Activated CD8-positive, alpha-beta memory T cell treated with anti-CD3 and anti-CD28 coated beads for 1 hour (primary cell): ENCODE results near the gene VPS18.

Experiments used
- DNase-seq, 2 donors: peaks; one replicate each; pipeline ENCODE4 v3.0.0-alpha.2; 2020; ENCODE audit warnings: low read depth in 1 of 2; ENCODE audit errors: extremely low read depth in 1 of 2

Gene VPS18

DNA sequence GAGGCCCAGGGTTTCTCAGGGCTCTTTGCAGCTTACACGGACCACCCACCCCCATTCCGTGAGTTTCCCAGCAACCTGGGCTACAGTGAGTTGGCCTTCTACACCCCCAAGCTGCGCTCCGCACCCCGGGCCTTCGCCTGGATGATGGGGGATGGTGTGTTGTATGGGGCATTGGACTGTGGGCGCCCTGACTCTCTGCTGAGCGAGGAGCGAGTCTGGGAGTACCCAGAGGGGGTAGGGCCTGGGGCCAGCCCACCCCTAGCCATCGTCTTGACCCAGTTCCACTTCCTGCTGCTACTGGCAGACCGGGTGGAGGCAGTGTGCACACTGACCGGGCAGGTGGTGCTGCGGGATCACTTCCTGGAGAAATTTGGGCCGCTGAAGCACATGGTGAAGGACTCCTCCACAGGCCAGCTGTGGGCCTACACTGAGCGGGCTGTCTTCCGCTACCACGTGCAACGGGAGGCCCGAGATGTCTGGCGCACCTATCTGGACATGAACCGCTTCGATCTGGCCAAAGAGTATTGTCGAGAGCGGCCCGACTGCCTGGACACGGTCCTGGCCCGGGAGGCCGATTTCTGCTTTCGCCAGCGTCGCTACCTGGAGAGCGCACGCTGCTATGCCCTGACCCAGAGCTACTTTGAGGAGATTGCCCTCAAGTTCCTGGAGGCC is 5.4 kb downstream of the VPS18 start:
- no peak for DNase-seq

DNA sequence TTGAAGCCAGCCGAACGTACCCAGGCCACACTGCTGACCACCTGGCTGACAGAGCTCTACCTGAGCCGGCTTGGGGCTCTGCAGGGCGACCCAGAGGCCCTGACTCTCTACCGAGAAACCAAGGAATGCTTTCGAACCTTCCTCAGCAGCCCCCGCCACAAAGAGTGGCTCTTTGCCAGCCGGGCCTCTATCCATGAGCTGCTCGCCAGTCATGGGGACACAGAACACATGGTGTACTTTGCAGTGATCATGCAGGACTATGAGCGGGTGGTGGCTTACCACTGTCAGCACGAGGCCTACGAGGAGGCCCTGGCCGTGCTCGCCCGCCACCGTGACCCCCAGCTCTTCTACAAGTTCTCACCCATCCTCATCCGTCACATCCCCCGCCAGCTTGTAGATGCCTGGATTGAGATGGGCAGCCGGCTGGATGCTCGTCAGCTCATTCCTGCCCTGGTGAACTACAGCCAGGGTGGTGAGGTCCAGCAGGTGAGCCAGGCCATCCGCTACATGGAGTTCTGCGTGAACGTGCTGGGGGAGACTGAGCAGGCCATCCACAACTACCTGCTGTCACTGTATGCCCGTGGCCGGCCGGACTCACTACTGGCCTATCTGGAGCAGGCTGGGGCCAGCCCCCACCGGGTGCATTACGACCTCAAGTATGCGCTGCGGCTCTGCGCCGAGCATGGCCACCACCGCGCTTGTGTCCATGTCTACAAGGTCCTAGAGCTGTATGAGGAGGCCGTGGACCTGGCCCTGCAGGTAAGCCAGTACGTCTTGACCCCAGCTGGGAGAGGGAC is 6.2 kb downstream of the VPS18 start:
- no peak for DNase-seq

- no peak for DNase-seq
These were observed 6.8 kb downstream of the VPS18 start for GRCh38 chr15:40901053-40901443.

- no peak for DNase-seq
These were observed 8.6 kb downstream of the VPS18 start for GRCh38 chr15:40902605-40903561.

DNA sequence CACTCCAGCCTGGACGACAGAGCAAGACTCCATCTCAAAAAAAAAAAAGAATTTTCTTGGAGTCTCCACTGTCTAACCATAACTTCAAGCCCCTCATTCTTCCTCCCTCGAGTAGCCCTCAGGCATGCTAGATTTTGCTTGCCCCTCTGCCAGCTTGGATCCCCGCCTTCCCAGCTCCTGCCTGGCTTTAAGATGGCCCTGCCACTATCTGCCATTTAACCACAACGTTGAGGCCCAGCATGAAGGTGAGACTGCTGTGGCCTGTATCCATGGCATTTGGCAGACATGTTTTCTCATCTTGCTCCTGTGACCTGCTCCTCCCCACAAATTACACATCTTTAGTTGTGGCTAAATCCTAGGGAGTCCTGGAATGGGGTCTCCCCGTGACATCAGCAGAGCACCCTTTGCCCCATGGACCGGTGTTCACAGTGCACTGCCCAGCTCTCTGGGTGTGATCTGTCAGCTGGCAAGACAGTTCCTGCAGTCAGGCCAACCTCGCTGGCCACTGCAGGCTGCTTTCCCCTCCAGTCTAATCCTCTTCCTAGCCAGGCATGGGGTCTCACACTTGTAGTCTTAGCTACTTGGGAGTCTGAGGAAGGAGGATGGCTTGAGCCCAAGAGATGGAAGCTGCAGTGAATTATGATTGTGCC is 10.4 kb downstream of the VPS18 start:
- DNase-seq: no peak

DNA sequence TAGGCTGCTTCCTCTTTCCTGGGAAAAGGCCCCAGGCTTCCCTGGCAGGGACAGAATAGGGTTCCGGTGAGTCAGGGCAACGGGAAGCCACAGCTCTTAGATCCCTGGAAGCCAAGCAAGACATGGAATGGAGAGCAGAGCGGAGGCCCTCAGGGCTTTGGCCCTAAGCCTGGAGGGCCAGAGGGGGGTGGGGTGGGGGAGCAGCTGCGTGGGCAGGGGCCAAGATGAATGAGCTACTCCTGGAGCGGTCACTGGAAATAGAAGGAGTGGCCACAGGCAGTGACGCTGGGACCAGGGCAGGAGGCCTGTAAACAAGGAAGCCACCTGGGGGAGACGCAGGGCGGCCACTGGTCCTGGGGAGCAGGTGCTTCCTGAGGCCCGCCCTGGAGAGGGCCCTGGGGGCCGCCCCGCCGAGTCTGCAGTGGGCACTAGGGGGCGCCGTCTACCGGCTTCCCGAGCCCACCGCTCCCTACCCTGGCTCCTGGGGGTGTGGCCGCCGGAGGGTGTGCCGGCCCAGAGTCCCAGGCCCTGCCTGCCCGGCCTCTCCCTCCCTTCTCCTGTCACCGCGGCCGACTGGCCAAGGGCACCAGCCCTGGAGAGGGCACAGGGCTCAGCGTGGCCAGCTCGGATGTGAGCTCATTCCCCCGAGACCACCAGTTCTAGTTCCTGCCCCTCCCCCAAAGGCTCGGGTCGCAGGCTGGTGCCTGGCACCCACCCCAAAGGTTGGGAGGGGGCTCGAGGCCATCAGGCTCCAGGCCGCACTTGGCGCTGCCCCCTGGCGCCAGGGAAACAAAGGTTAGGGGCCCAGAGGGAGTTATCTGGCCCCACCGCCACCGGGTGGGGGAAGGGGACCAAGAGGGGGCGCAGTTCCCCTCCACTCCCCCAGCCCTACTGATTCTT is 12.1 kb downstream of the VPS18 start:
- peak in 1 of 2 donors; percentile 63 for DNase-seq

- no peak for DNase-seq
These were observed 12.9 kb downstream of the VPS18 start for GRCh38 chr15:40906991-40907802.

DNA sequence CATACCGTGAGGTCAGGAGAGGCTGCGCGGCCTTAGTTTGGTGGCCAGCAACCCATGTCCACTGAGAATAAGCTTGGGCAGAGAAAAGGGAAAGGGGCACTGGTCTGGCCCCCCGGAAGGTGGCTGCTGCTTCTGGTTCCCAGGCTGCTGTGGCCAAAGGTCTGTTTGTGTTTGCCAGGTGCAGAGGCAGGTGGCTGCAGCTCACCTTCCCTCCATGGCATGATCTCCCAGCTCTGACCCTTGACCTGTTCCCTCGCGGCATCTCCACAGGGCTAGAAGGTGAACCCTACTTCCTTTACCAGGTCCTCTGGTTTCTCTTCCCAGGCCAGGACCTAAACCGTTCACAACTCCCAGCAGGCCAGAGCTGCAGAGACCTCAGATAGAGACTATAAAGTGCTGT is 13.8 kb downstream of the VPS18 start:
- DNase-seq: no peak

DNA sequence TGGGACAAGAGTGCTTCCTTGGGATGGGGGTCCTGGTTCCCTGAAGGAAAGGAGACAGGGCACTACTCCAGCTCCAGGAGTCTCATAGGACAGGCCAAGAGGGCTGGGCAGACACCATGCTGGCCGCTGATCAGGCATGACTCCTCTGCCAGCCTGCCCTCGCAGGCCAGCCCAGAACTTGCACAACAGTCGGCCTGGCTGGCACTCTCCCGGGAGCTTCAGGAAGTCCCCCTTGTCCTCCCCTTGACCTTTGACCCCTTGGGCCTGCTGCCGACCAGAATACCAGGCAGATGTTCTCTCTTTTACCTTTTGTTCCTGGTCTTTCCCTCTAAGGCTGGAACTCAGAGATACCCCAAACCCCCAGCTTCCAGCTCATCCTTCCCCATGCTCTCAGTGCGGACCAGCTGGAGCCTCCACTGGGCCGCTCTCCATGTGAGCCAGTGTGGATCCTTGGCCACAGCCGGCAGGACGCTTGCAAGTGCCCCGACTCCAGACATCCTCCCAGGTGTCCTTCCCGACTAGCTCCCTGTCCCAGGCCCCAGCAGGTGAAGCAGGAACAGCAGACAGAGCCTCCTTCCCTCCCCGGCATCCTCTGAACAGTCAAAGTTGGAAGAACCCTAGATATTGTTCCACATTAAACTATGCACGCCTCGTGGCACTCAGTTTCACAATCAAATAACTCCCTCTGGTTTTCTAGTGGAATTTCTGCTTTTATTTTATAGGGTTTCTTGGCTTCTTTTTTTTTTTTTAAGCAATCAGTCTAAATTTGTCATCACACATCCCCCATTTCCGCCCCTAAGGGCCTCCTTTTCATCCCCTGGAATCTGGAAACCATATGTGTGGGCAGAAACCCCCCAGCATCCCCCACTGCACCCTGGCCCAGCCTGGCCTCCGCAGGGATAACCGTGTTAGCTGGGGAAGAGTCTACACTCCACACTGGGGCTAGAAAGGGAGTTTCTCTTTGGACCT is 15.7 kb downstream of the VPS18 start:
- DNase-seq: no peak

DNA sequence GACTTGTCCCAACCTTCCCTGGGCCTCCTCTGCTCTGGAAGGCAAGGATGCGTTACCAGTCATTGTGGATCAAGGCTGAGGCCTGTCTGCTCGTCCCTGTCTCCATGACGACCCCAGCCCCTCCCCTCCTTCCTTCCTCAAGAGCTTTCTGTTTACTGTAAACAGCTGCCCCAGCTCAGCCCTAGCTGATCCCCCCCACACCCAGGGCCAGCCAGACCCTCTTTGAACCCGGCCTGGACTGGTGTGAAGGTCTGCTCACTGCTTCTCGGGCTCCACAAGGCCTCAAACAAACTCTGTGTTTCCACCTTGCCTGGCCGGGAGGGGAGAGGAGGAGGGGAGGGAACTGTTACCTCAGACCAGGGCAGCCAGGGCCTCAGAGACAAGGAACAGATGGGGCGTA is 16.9 kb downstream of the VPS18 start:
- DNase-seq: no peak

DNA sequence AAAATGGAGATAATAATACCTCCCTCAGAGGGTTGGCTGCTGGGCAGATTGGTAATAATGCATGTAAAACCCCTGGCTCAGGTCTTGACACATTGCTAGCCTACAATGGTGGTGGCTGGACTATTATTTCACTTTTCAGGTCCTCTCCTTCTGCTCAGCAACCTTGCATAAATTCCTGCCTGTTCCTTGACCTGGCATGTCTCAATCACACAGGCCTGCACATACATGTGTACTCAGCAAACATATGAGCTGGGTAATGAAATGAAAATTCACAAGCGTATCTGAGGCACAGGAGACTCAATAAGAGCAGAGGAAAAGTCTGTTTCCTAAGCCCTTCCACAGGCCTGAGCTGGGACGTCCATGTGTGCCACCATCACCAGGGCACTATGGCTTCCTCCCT is 17.4 kb downstream of the VPS18 start:
- no peak for DNase-seq

GRCh38 chr15:40912478-40912877 is 18.2 kb downstream of the VPS18 start:
- no peak for DNase-seq

- no peak for DNase-seq
These were observed 19.8 kb downstream of the VPS18 start for GRCh38 chr15:40914013-40914412.

- no peak for DNase-seq
These were observed 20.2 kb downstream of the VPS18 start for GRCh38 chr15:40914486-40914885.

- DNase-seq: no peak
These were observed 20.9 kb downstream of the VPS18 start for GRCh38 chr15:40915116-40915661.

GRCh38 chr15:40915679-40916078 is 21.4 kb downstream of the VPS18 start:
- DNase-seq: no peak

- no peak for DNase-seq
These were observed 23.3 kb downstream of the VPS18 start for GRCh38 chr15:40917585-40917984.
